GM19455 (cell line): ENCODE data around the gene LSS.
"Not testable (repeated sequence)": the region's sequence is repeated elsewhere in the genome, so short reads cannot be mapped to it uniquely, and the experiment has no call there.

Source experiments
- ATAC-seq: cut with Tn5 transposase; IDR thresholded peaks from one replicate; pipeline ENCODE4 v1.9.1; 2021; ENCODE audit not compliant: unreplicated experiment

LSS gene

DNA sequence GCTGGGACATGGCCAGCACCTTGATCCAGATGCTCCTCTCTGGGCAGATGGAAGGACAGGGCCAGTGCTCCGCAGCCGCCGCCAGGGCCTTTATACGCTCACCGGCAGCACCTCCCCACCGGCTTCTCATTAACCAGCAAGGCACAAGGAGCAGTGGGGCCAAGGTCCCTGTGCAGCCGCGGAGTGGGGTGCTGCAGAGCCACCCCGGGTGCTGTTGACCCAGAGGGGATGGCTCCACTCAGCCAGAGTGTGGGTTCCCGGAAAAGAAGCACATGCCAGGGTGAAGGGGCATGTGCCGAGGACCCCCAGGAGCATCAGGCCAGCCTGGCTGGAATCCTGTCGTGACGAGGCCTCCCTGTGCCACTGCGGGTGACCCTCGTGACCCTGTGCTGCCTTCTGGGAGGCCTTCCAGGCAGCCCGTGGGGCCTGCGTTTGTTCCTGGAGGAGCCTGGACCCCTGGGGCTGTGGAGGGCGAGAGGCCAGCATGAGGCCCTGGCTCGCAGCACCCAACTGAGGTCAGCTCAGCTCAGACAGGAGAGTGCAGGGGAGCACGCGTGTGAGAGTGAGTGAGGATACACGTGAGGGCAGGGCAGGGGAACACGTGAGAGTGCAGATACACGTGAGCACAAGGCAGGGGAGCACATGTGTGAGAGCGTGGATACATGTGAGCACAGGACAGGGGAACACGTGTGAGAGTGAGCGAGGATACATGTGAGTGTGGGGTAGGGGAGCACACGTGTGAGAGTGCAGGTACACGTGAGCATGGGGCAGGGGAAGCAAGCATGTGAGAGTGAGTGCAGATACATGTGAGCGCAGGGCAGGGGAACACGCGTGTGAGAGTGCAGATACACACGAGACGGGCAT lies 72.8 kb downstream of the LSS start, which contains the start of gene FTCD:
TSS of gene FTCD (minus strand) at position 66 of the 864 bp plus-strand sequence. CDS start at position 10, 56 bp downstream.
- ATAC-seq, result no peak

DNA sequence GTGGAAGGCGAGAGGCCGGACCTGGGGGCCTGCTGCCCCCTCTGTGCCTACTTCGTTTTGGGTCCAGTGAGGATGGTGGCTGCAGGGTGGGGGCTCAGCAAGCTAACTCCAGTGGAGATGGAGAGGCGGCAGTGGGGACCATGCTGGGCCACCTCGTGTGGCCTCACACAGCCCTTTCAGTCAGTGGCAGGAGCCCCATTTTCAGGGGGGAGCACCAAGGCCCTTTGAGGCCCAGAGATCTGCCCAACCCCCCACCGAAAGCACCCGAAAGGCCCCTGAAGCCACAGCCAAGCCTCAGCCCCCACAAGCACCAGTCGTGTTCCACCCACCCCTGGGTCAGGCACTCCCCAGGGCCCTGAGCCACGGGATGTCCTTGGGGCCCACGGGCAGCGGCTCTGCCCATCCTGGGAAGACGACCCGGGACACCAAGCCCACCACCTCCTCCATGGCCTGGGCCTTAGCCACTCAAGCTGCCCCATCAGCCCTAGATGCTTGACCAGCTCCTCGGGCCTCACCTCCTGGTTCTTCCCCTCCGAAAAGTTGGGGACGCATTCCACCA lies 73.5 kb downstream of the LSS start:
- ATAC-seq, result no peak

DNA sequence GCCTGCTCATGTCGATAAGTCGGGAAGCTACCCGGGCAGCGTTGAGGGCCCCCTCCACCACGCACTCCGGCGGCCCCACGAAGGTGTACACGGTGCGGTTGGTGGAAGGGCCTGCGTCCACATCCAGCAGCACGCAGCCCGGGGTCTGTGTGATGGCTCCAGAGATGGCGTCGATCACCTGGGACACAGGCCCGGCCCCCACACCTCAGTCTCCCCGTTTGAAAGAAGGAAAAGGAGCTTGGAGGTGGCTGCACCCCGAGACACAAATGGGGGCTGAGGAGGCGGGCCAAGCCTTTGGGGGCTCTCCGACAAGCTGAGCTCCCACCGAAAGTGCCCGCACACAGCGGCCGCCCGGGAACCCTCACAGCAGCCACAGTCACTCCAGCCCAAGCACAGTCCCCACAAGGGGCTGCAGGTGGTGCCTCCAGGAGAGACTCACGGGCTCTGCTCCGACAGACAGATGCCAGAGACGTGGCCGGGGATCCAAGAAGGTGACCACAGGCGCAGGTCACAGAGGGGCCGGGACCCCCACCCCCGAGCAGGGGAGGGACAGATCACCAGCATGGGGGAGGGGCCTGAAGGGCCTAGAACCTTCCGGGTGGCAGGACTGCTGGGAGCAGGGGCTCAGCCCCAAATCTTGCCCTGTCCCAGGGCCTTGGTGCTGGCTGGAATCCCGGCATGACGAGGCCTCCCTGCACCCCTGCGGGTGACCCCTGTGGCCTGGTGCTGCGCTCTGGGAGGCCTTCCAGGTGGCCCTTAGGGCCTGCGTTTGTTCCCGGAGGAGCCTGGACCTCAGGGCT lies 74.2 kb downstream of the LSS start:
- no peak for ATAC-seq

DNA sequence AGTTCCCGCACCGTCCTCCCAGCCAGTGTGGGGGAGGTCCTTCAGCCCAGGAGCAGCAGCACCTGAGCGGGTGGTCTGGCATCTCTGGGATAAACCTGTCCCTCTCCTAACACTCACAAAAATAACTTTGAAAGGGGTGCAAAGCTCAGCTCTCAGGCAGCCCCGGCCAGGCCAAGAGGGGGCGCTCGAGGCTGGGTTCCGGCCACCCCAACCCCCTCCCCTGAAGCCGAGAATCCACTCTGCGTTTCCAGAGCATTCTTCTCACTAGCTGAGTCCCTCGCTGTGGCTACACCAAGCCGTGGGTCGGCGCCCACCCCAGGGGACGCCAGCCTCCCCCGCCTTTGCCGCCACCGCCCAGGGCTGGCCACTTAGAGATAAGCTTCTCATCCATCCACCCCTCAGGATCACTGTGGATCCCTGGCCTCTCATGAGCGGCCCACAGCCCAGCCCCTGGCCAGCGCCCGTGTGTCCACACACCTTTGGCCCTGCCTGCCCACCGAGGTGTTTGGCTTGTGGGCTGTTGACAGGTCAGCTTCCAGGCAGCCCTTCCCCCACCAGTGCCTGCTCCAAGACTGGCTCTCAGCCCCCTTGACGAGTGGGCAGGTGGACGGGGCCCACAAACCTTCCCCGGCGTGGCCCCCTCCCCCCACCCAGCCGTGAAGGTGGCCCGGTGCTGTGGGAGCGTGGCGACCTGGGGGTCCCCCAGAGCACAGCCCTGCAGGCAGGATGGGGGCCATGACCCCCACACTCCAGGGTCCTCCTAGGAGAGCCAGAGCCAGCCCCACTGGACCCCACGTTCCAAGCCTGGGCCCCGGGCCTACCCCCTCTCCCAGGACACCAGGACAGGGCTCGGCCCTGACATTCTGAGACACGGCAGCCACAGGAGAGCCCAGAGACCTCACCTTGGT lies 75.1 kb downstream of the LSS start:
- ATAC-seq, result no peak

DNA sequence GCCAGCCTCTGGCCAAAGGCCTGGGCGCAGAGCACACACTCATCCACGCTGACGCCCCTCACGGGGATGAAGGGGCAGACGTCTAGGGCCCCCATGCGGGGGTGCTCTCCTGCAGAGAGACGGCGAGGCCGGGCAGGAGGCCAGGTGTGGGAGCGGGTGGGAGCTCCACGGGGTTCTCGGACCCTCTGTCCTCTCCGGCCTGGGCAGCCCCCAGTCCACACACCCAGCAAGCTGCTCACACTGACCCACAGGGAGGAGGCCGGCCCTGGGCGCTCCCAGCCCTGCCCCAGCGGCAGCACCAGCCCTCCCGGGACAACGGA lies 75.7 kb downstream of the LSS start:
- no peak for ATAC-seq

DNA sequence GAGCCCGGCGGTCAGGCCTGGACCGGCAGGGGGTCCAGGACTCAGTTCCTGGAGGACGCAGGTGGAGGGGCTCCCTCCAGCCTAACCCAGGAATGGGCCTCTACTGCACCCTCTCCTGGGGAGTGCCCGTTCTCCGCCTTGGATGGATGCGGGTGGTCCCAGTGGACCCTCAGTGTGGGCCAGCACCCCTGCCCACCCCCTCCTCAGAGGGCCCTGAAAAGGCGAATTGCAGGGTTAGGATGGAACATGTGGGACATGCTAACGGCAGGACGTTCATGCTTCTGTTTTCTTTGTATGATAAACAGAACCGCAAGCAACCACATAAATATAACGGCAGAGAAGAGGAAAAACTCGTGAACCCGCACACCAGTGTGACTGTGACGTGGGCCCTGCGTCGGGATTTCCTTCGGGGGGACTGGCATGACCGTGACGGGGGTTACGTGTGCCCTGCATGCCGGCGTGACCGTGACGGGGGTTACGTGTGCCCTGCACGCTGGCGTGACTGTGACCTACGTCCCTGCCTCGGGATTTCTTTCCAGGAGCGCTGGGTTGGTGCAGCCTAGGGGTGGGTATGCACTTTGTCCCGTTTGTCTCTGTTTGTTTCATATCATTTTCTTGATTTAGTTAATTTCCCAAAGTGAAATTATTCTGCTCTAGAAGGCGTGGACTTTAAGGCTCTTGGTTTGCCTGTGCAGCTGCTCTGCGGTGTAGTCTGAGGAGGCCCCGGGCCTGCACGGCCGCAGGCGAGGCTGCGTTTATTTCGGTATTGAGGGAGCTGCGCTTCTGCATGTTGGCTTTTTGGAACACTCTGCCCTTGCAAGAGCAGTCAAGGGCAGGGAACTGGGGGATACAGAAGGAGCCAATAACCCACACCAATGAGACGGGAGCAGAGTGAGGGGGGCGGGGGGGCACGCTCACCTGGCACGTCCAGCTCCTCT lies 76.3 kb downstream of the LSS start:
- no peak for ATAC-seq

DNA sequence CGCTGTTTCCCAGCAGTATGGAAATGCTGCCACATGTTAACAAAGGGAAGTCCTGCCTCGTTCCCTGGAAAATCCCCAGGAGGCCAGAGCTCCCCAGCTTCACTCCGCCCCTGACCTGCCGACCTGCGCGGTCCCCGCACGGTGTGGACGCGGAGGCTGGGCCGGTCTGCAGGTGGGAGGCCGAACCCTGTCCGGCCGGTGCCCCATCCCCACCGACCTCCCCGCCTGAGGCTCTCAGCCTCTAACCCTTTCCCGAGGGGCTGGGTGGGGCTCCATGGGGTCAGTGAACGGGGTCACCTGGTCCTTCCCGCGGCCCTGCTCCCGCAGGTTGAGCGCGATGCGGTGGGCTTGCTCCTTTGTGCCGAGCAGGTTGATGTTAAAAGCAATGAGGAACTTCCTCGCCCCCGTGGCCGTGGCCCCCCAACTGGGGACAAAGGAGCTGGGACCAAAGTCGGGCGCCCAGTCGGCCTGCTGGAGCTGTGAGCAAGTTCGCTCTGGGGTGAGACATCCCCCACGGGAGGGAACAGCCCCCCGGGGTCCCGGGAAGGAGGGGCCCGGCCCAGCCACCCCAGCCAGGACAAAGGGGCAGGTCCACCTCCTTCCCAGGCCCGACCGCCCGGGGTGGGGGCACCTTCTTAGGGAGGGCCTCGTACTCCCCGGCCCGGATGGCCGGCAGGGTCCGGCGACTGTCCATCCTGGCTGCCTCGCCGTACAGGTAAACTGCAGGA lies 77.1 kb downstream of the LSS start:
- ATAC-seq, result no peak

DNA sequence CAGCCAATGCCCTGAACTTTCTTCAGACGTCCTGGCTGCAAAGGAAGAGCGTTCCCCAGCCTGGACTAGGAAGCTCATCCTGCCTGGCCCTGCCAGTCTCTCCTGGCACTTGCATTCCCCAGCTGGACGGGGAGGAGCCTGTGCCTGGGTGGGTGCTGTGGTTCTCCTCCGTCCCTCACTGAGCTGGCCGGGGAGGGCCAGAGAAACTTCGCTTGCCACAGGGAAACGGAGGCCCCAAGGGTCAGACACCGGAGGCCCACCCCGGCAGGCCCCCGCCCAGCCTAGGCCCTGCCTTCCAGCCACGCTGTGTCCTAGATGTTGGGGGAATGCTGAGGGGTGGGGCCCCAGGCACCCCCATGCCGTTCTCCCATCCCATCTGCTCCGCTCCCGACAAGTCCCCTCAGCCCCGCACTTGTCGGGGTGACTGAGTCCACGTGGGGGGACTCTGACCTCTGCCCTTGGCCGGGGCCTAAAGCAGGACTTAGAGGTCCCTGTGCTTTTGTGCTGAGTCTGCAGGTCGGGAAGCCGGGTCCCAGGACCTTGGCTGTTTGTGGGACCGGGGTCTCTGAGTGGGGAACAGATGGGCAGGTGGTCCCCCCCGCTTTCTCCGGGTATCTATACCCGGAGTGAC lies 78.0 kb downstream of the LSS start:
- no peak for ATAC-seq

DNA sequence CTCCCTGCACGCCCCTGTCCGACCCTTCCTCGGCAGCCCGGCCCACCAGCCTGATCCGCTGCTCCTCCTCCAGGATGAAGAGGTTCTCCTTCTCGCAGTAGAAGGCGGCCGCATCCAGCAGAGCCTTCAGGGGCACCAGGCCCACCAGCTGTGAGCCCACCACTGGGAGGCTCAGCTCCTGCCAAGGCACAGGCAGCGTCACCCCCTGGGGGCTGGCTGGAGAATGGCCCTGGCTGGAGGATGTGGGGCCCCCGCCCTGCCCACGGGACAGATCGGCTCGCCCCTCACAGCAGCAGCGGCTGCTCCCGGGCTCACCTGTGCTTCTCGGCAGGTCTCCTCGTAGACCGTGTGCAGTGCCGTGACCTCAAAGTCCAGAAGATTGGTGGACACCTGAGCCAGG lies 78.5 kb downstream of the LSS start:
- no peak for ATAC-seq

DNA sequence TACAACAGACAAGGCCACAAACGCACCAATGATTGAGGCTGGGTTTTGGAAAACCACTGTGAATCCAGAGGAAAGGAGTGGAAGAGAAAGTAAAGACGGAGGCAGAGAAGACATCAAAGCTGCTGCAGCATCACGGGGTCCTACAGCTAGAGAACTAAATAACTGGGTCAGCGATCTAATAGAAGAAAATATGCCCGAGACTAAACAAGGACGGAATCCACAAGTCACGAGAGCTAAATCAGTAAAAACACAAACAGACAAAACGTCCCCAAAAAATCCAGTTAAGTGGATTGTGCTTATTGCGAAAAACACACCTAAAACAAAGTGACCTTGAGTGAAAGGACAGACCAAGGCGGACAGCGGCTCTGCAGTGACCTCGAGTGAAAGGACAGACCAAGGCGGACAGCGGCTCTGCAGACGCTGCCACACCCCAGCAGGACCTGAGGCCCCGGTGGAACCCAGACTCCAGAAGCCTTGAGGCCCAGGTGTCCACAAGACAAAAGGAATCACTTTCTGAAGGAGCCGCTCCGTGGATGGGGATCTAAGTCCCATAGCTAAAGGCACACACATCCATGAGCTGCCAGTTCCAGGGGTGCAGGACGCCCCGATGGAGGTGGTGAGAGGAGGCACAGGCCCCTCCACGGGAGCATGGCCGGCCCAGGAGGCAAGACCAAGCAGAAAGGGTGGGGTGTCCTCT lies 79.2 kb downstream of the LSS start:
- ATAC-seq, result no peak

DNA sequence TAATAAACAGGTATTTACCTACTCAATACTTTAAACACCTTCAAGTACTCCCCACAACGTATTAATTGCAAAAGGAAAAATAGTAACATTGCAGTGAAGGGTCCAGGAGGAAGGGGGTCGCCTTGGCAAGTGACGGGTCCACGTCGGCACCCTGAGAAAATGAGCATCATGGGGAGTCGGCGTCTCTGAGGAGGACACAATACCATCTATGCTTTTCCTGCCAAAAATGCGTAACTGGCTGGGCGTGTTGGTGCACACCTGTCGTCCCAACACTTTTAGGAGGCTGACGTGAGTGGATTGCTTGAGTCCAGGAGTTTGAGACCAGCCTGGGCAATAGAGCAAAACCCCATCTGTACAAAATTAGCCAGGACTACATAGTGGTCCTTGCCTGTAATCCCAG lies 80.5 kb downstream of the LSS start:
- ATAC-seq, result no peak

DNA sequence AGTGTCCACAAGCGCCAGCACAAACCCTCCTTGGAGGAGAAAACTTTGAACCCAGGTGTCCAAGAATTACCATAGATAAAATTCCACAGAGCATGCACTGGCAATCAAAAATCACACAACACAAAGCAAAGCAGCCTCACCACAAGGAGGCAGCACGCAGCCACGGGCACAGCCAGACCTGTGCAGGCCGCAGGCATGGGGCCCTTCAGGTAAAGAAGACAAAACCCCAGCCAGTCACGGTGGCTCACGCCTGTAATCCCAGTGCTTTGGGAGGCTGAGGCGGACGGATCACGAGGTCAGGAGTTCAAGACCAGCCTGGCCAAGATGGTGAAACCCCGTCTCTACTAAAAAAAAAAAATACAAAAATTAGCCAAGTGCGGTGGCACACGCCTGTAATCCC lies 81.1 kb downstream of the LSS start:
- not testable (repeated sequence) for ATAC-seq

DNA sequence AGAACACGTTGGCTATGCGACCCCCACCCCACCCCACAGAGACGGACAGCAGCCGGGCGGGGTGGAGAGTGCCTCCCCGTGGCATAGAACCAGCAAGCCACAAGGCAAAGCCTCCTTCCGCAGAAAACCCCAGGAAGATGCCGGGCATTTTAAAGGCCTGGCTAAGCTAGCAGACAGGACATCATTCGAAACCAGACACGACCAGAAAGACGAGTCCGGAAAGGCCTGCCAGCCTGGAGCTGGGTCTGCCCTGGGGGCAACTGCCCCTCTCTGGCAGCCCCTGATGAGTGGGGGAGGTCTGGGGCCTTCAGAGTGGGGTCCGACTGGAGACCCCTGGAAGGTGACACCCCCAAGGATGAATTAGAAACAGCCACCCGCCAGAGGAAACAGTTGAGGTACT lies 81.7 kb downstream of the LSS start:
- no peak for ATAC-seq

DNA sequence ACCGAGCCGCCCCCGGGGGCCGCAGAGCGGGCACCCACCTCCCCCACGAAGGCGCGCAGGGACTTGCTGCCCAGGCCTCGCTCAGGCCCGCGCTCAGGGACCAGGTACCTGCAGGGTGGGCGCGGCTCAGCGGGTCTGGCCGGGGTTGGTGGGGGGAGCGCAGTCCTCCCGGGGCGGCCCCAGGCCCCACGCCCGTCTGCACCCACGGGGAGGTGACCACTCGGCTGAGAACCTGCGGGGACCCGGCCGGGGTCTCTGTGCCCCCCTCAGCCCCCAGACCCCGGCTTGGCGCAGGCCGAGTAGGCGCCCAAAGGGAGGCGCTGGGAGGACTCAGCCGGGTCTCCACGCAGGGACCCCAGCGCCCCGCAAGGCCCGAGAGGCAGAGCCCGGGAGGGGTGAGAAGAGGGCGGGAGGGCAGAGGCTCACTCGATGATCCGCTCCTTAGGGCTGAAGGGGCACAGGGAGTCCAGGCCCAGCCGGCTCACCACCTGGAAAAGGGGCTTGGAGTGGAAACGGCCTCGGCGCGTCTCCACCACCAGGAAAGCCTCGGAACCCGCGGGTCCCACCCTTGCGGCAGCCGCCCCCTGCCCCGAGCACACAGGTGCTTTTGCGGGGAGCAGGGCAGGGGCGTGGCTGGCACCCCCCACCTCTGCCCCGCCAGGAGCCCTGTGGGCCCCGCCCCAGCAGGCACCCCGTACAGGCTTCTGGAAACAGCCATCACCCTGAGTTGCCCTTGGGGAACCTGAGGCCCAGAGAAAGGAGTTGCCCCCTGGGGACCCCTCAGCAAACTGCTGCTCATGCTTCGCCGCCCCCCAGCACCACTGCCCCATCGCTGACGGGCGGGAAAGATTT lies 82.5 kb downstream of the LSS start:
- no peak for ATAC-seq

DNA sequence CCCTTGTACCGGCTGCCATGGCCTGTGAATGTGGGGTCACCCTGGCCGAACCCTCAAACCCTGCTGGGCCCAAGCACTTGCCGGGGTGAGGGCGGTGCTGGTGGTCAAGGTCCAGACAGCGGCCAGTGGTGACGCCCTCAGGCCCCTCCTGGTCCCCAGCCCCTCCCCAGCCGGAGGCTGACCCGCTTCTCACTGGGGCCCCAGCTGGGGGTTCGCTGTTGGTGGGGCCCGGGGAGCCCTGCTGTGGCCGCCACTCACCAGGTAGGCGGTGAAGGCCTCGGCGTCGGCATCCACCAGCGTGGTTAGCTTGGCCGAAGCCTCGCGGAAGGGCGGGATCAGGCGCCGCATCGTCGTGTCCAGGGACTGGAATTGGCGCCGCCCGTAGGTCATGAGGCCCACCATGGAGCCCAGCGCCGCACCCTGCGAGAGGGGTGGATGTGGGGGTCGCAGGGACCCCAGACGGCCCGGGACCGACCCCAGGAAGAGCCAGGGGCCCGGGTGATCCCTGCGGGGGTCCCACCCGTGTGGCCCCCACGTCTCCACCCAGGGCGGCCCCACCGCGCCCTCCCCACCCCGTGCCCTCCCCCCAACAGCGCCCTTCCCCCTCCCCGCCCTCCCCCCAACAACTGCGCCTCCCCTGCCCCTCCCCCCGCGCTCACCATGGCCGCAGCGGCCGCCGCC lies 83.3 kb downstream of the LSS start:
- no peak for ATAC-seq

DNA sequence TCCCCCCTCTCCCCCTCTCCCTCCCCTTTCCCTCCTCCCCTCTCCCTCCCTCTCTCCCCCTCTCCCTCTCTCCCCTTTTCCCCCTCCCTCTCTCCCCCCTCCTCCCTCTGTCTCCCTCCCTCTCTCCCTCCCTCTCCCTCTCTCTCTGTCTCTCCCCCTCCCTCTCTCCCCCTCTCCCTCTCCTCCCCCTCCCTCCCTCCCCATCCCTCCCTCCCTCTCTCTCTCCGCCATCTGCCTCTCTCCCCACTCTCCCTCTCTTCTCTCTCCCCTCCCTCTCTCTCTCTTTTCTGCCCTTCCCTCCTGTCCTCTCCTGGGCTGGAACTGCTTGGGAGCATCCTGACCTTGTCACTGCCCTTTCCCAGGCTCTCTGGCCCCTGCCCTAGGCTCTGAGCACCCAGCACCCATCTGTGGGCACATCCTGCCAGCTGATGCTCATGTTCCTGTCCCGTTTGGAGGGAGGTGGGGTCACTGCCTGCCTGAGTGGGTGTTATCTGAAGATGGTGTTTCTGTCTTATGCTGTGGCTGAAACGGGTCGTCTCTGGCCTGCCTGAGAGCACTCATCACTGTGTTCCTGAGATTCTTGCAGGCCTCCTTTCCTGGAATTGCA lies 84.0 kb downstream of the LSS start:
- no peak for ATAC-seq
